LNCaP clone FGC (cell line): ENCODE results near the gene DAAM2.

Experiments used
- DNase-seq: peaks from one replicate; pipeline ENCODE4 v3.0.0-alpha.2; 2011; ENCODE audit warnings: low read depth
- H3K4me3 ChIP-seq: 2 replicates; pipeline ENCODE4 v1.5.1; 2011; ENCODE audit warnings: mild to moderate bottlenecking, low read depth, low read length, control low read depth
- TF ChIP-seq, protein P1 (sequence below): IDR thresholded peaks from 2 replicates; pipeline ENCODE4 v1.5.1; 2012; ENCODE audit warnings: mild to moderate bottlenecking; ENCODE audit not compliant: control insufficient read depth, insufficient read depth; ENCODE audit errors: extremely low read depth

DAAM2 gene

DNA sequence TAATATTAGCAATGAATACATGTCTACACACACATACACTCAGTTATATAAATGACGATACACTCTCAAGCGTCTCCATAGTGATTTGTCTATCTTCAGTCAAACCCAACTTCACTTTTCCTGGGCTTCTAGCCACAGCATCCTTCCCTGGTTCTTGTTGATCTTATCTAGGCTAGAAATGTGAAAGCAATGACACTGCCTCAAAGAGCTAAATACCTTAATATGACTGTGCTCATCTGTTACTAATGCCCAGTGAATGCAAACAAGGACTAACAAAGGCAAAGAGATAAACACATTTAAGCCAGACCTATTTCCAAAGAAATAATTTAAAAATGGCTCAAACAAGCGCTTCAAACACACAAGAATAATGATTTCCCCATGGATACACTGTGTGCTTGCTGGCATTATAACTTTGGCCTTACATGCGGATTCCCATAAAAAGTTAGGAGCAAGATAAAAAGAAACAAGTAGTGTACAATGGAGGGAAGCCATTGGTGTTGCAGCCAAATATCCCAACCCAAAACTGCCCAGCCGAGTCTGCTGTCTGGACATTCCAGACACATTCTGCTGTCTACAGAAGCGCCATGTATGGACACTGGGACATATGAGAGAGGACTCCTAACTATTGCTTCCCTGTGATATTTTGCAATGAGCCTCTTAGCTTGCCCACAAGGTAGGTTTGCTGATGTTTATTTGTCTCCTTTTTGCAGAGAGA lies 19.5 kb upstream of the DAAM2 start:
- TF ChIP-seq, protein P1, sequence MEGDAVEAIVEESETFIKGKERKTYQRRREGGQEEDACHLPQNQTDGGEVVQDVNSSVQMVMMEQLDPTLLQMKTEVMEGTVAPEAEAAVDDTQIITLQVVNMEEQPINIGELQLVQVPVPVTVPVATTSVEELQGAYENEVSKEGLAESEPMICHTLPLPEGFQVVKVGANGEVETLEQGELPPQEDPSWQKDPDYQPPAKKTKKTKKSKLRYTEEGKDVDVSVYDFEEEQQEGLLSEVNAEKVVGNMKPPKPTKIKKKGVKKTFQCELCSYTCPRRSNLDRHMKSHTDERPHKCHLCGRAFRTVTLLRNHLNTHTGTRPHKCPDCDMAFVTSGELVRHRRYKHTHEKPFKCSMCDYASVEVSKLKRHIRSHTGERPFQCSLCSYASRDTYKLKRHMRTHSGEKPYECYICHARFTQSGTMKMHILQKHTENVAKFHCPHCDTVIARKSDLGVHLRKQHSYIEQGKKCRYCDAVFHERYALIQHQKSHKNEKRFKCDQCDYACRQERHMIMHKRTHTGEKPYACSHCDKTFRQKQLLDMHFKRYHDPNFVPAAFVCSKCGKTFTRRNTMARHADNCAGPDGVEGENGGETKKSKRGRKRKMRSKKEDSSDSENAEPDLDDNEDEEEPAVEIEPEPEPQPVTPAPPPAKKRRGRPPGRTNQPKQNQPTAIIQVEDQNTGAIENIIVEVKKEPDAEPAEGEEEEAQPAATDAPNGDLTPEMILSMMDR: no peak
- peak; percentile 4 for DNase-seq

DNA sequence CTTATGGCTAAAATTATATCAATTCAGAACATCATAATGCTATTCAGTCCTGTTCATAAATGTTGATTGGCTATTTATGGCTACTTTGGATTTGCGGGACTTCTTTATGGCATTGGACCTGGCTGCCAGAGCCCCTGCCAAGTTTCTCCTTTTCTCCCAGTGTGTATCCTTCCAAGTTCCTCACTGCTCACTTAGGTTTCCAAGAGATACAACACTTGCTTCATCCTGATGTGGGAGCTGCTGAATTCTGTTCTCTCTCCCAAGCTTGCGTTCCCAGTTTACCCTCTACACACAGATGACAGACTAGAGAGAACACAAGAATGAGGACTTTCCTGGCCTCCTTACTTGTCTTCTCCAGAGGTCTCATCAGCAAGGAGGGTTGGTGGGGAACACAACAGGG lies 18.4 kb upstream of the DAAM2 start:
- TF ChIP-seq, protein P1: no peak
- no peak for DNase-seq
- H3K4me3 ChIP-seq: no peak overlapping the region

More for the DNA sequence above, 19.5 kb upstream of the DAAM2 start:
- H3K4me3 ChIP-seq: no peak overlapping the region

DNA sequence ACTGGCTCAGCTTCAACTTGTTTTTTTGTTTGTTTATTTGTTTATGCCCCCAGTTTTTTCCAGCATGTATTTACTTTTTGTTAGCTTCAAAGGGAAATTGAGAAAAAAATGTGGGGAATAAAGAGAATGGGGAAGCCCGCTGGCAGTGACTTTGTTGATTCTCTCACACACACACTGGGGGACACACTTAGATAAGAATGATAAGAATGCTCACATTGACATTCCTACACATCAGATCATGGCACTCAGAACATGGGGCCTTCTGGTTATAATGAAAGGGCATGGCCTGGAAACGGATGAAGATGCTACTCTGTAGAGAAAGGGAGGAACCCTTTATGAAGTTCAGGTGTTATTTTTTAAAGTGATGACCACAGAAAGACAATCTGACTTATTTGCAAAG lies 15.6 kb upstream of the DAAM2 start:
- TF ChIP-seq, protein P1: no peak
- no peak for DNase-seq
- H3K4me3 ChIP-seq: no peak overlapping the region

DNA sequence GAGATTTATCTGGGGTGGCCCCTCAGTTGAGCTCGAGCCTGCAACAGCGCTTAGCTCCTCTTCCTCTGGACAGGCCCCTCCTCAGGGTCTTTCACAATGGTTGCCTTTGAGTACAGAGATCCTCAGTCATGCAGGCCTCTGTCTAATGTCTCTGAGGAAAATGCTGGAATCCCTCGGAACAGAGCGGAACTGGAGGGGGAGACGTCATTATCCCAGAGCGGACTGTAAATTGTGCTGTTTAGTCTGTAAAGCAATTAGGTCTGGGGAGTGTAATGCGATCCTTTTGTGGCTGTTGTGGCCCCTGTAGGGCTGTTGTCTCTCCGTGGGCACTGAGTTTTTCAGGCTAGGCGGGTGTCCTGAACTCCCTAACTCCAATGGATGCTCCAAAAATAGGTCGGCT lies 15.0 kb upstream of the DAAM2 start:
- TF ChIP-seq, protein P1: no peak

DNA sequence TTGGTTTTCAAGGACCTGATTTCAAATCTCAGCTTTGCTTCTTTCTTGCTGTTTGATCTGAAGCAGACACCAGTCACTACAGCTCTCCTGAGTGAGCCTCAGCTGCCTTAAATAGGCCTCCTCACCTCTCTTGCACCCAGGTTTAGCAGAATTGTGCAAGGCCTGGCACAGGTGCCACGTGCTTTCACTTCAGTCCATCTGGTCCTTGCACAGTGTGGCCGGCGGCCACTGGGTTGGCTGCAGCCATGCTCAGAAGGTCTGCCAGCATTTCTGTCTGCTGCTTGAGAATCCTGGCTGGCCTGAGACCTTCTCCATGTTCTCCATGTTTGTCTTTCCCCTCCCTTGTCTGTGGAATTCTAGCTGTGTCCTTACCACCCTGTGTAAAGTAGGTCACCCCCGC lies 14.5 kb upstream of the DAAM2 start:
- no peak for DNase-seq
- H3K4me3 ChIP-seq: no peak overlapping the region
- TF ChIP-seq, protein P1: no peak

More for the DNA sequence above, 15.0 kb upstream of the DAAM2 start:
- H3K4me3 ChIP-seq: no peak overlapping the region
- no peak for DNase-seq

DNA sequence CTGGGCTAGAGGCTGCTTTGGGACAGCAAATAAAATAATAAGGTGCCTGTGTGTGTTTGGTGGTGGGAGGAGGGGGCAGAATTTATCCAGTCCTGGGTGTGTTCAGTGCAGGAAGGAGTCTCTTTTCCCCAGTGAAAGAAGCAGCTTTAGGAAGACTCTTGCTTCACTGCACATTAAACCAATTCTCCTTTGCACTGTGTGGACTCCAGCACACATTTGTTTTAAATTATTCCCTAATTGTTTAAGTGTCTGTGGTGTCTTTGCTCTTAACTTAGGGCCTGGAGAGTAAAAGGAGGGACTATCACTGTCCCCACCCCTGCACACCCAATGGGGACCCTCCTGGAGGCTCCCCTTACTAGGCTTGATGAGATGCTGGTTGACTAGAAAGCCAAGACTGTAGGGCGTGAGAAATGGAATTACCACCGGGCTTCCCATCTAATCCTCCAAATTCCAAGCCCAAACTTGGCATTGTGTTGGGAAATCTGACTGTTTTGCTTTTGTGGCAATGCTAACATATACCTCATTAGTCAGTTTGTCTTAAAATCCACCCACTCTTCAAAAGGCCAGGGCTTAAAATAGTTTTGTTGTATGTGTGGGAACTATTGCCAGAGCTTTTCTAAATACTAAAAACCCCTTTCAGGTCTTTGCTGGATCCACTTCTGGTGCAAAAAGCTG lies 13.5 kb upstream of the DAAM2 start:
- TF ChIP-seq, protein P1: no peak
- no peak overlapping the region for H3K4me3 ChIP-seq
- no peak for DNase-seq
